Colonic mucosa (tissue), 4 donors: ENCODE results near the gene LONP1. TPM values are rescaled to one million over a fixed set of nuclear protein-coding genes. Genes with fewer than 3 reads are reported as not detected.

ENCODE experiments used
- DNase-seq: peaks from one replicate; pipeline ENCODE4 v3.0.0-alpha.2; 2020
- H3K27ac ChIP-seq: fragments of 200-600 bp; one replicate; pipeline ENCODE4 v1.8.0; 2021
- H3K27me3 ChIP-seq: fragments of 200-600 bp; one replicate; pipeline ENCODE4 v1.8.0; 2021
- H3K36me3 ChIP-seq: fragments of 200-600 bp; one replicate; pipeline ENCODE4 v1.8.0; 2021
- H3K4me1 ChIP-seq: fragments of 200-600 bp; one replicate; pipeline ENCODE4 v1.8.0; 2021; ENCODE audit warnings: mild to moderate bottlenecking
- H3K4me3 ChIP-seq: fragments of 200-600 bp; one replicate; pipeline ENCODE4 v1.8.0; 2021
- H3K9ac ChIP-seq, 2 donors: one replicate each; pipeline ENCODE4 v1.7.0; 2013; ENCODE audit warnings: control low read depth in 2 of 2, low read depth in 2 of 2, low read length in 2 of 2
- H3K9me3 ChIP-seq: fragments of 200-600 bp; one replicate; pipeline ENCODE4 v1.8.0; 2021
- intact Hi-C: fragments of 100-400 bp; cut with DNase I; formaldehyde crosslinking; loops from one replicate; pipeline ENCODE4 v1.14.1; 2022
- total RNA-seq, 2 donors: library from RNA; stranded (reverse); fragmentation: NEBNext Ultra II Directional in 1 of 2; extraction: Animal tissue kit (Norgen Biotek cat#: 25700) in 1 of 2; gene quantifications; one replicate each; pipeline ENCODE4 v1.2.1, GENCODE V29; 2021
- TF ChIP-seq, protein P1 (sequence below): fragments of 200-600 bp; IDR thresholded peaks from one replicate; pipeline ENCODE4 v1.8.0; 2022; ENCODE audit warnings: antibody characterized with exemption, mild to moderate bottlenecking
- donor health status: healthy.
- donor health status: DM: no; HTN: no; CAD: no.
- donor health status: DM: no; HTN: no; CAD: no.

Gene LONP1
- total RNA-seq, 2 donors from 2014 or later, result 64.3 to 133 TPM

DNA sequence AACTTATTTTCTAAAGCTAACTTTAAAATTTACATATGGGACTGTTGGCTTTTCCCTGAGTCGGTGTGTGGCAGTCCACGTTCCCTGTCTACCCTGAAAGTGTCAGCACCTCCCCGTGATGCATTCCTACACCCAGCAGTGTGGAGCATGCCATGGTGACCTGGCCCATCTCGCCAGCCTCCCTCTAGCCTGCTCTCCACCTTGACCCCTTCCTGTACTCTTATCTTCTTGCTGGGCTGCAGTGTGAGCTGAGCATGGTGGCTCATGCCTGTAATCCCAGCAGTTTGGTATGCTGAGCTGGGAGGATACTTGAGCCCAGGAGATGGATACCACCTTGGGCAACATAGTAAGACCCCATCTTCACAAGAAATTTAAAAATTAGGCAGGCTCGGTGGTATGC, 65.0 kb downstream of the LONP1 start:
- peaks cover 25% of the 10 kb centered on the region for H3K36me3 ChIP-seq
- H3K27ac ChIP-seq, result no peak overlapping the region
- H3K9ac ChIP-seq, result no peak overlapping the region
- no peaks in the 10 kb centered on the region for H3K4me1 ChIP-seq
- no peak for DNase-seq
- intact Hi-C loops, result no loop called here
- no peak overlapping the region for H3K4me3 ChIP-seq
- no peaks in the 10 kb centered on the region for H3K27me3 ChIP-seq
- no peaks in the 10 kb centered on the region for H3K9me3 ChIP-seq
- TF ChIP-seq, protein P1, sequence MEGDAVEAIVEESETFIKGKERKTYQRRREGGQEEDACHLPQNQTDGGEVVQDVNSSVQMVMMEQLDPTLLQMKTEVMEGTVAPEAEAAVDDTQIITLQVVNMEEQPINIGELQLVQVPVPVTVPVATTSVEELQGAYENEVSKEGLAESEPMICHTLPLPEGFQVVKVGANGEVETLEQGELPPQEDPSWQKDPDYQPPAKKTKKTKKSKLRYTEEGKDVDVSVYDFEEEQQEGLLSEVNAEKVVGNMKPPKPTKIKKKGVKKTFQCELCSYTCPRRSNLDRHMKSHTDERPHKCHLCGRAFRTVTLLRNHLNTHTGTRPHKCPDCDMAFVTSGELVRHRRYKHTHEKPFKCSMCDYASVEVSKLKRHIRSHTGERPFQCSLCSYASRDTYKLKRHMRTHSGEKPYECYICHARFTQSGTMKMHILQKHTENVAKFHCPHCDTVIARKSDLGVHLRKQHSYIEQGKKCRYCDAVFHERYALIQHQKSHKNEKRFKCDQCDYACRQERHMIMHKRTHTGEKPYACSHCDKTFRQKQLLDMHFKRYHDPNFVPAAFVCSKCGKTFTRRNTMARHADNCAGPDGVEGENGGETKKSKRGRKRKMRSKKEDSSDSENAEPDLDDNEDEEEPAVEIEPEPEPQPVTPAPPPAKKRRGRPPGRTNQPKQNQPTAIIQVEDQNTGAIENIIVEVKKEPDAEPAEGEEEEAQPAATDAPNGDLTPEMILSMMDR, result no peak

DNA sequence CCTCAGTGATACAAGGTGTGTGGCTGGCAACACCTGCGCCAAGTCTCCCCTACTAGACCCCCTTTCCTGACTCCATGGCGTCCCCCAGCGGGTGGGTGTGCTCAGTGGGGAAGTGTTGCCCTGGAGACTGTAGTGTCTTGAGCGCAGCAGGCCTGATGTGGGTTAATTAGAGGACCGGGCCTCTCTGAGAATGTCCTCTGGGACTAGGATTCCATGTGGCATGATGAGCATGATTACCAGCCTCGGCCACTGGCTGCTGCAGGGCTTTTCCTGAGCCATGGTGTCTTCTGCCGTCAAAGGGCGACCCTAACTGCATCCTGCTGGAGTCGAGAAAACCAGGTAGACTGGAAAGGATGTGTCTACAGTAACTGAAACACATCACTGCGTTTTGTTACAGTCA, 67.7 kb downstream of the LONP1 start:
- Histone ChIP-seq H3K9me3 (no peaks in the 10 kb centered on the region), H3K4me1 (no peaks in the 10 kb centered on the region), H3K4me3 (no peak overlapping the region), H3K27ac (no peak overlapping the region), H3K9ac (no peak overlapping the region), H3K27me3 (no peaks in the 10 kb centered on the region), H3K36me3 (peaks cover 19% of the 10 kb centered on the region)
- no peak for DNase-seq
- TF ChIP-seq, protein P1, result no peak
- intact Hi-C loops, result no loop called here

DNA sequence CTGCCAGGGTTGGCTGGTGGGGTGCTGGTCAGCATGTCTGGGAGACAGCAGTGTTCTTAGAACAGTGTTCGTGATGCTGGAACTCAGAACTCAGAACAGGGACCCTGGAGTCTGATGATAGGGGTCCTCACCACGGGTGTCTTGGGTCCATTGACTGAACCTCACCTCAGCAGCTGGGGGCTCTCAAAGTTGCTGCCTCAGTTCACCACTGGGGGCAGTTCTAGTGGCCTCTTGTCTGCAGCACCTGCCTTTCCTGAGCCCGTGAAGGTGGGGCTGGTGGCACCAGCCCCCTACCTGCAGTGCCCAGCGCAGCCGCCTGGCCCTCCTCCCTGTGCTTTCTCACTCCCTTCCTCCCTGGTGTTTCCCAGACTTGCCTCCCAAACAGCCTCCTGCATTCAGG, 68.6 kb downstream of the LONP1 start:
- H3K4me1 ChIP-seq, result no peaks in the 10 kb centered on the region
- TF ChIP-seq, protein P1, result no peak
- no peak overlapping the region for H3K4me3 ChIP-seq
- H3K36me3 ChIP-seq, result peaks cover 19% of the 10 kb centered on the region
- no peaks in the 10 kb centered on the region for H3K27me3 ChIP-seq
- H3K9me3 ChIP-seq, result no peaks in the 10 kb centered on the region
- no peak overlapping the region for H3K9ac ChIP-seq
- H3K27ac ChIP-seq, result no peak overlapping the region
- no peak for DNase-seq
- intact Hi-C loops, result no loop called here

DNA sequence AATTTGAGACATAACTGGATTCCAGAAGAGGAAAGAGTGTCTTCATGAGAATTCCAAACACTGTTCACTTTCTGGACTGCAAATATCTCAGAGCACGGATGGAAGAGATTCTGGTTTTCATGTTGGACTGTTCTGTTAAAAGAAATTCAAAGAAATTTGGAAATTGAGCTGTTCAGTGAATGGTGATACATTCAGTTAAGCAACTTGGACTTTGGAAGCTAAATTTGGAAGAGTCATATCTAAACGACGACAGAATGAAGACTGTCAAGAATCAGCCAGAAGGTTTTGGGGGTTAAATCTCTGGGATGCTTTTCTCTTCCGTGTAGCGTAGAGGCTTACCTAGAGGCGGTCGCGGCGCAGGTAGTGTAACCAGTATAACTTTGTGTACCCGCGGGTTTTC, 71.5 kb downstream of the LONP1 start:
- Histone ChIP-seq H3K27ac (no peak overlapping the region), H3K27me3 (no peaks in the 10 kb centered on the region), H3K9me3 (no peaks in the 10 kb centered on the region), H3K36me3 (peaks cover 32% of the 10 kb centered on the region), H3K9ac (no peak overlapping the region), H3K4me1 (no peaks in the 10 kb centered on the region), H3K4me3 (no peak overlapping the region)
- TF ChIP-seq, protein P1, result no peak
- intact Hi-C loops, result no loop called here
- DNase-seq, result no peak

DNA sequence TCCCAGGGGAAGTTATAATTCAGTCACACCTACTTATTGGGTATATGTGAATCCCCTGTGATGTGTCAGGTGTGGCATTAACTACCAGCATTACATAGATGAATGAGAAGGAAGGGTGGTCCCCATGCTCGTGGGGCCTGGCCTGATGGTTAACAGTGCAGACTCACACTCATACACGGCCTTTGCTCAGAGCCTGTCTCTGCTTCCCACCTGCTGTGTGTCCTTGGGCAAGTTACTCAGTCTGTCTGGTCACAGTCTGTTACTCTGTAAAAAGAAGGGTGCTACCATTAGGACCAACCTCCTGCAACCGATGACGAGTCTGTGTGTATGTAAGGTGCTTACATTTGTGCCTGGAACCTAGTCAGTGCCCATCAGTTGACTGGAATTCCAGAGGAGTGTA, 73.2 kb downstream of the LONP1 start:
- TF ChIP-seq, protein P1, result no peak
- H3K36me3 ChIP-seq, result peaks cover 26% of the 10 kb centered on the region

DNA sequence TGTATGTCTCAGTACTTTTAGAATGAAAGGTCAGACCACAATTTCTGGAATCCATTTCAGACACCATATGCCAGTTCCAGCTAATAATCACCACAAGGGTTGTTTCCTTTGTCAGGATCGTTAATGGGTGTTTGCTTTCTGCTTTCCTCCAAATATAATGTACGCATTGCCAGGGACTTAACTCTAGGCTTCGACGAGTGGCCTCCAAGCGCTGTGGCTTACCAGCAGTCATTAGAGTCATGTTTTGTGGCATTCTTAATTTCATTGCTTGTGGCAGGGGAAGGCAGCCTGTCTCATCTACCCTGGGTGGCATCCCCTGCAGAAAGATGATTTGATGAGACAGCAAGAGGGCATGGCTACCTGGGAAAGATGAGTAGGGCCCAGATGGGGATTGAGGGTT, 74.5 kb downstream of the LONP1 start:
- no peaks in the 10 kb centered on the region for H3K4me1 ChIP-seq
- H3K4me3 ChIP-seq, result no peak overlapping the region
- TF ChIP-seq, protein P1, result no peak
- no peak overlapping the region for H3K9ac ChIP-seq
- no peak for DNase-seq
- intact Hi-C loops, result no loop called here
- H3K27ac ChIP-seq, result no peak overlapping the region
- no peaks in the 10 kb centered on the region for H3K27me3 ChIP-seq
- H3K36me3 ChIP-seq, result peaks cover 30% of the 10 kb centered on the region
- H3K9me3 ChIP-seq, result no peaks in the 10 kb centered on the region

More for the DNA sequence above, 73.2 kb downstream of the LONP1 start:
- Histone ChIP-seq H3K27me3 (no peaks in the 10 kb centered on the region), H3K4me3 (no peak overlapping the region), H3K9ac (no peak overlapping the region), H3K9me3 (no peaks in the 10 kb centered on the region), H3K4me1 (no peaks in the 10 kb centered on the region), H3K27ac (no peak overlapping the region)
- no peak for DNase-seq
- intact Hi-C loops, result no loop called here
